Hepatocyte (in vitro differentiated cells): Measurements from ENCODE around the gene DLG2.

Source experiments
- EZH2 ChIP-seq: fragments of 200-600 bp; sonication (generic); IDR thresholded peaks from 2 replicates; pipeline ENCODE4 v1.6.1; 2016; ENCODE audit warnings: antibody characterized with exemption, mild to moderate bottlenecking, borderline replicate concordance
- TF ChIP-seq, protein P1 (sequence below): fragments of 200-600 bp; sonication (generic); IDR thresholded peaks from 2 replicates; pipeline ENCODE4 v1.5.1; 2016; ENCODE audit warnings: antibody characterized with exemption, mild to moderate bottlenecking; ENCODE audit not compliant: poor library complexity

DNA sequence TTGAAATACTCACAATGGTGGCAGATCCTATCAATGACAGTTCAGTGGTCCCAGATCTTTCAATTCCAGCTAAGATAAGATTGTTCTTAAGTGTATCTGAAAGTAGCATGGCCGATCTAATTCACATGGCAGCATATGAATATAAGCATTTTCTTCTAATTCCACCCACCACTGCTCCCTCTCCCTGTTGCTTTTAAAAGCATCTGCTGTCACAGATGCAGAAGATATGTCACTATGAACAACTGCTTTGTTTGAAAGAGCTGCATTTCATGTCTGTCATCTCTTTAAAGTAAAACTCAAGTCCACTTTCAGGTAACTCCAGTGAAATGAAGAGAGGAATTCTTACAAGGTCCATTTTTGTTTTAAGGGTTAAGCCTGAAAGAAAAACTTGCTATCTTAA is 1044.0 kb downstream of the DLG2 start:
- TF ChIP-seq, protein P1, sequence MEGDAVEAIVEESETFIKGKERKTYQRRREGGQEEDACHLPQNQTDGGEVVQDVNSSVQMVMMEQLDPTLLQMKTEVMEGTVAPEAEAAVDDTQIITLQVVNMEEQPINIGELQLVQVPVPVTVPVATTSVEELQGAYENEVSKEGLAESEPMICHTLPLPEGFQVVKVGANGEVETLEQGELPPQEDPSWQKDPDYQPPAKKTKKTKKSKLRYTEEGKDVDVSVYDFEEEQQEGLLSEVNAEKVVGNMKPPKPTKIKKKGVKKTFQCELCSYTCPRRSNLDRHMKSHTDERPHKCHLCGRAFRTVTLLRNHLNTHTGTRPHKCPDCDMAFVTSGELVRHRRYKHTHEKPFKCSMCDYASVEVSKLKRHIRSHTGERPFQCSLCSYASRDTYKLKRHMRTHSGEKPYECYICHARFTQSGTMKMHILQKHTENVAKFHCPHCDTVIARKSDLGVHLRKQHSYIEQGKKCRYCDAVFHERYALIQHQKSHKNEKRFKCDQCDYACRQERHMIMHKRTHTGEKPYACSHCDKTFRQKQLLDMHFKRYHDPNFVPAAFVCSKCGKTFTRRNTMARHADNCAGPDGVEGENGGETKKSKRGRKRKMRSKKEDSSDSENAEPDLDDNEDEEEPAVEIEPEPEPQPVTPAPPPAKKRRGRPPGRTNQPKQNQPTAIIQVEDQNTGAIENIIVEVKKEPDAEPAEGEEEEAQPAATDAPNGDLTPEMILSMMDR = no peak
- no peak for TF ChIP-seq EZH2
